HG02571 (cell line): ENCODE measurements around the gene NKD1.
A peak's percentile ranks its signal among the peaks of the same experiment; 100 is the strongest.
"Not testable (repeated sequence)": the region's sequence is repeated elsewhere in the genome, so short reads cannot be mapped to it uniquely, and the experiment has no call there.

Experiments used
- ATAC-seq: cut with Tn5 transposase; IDR thresholded peaks from one replicate; pipeline ENCODE4 v1.9.1; 2021; ENCODE audit warnings: mild to moderate bottlenecking, moderate library complexity; ENCODE audit not compliant: unreplicated experiment

NKD1 gene, protein sequence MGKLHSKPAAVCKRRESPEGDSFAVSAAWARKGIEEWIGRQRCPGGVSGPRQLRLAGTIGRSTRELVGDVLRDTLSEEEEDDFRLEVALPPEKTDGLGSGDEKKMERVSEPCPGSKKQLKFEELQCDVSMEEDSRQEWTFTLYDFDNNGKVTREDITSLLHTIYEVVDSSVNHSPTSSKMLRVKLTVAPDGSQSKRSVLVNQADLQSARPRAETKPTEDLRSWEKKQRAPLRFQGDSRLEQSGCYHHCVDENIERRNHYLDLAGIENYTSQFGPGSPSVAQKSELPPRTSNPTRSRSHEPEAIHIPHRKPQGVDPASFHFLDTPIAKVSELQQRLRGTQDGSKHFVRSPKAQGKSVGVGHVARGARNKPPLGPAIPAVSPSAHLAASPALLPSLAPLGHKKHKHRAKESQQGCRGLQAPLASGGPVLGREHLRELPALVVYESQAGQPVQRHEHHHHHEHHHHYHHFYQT

DNA sequence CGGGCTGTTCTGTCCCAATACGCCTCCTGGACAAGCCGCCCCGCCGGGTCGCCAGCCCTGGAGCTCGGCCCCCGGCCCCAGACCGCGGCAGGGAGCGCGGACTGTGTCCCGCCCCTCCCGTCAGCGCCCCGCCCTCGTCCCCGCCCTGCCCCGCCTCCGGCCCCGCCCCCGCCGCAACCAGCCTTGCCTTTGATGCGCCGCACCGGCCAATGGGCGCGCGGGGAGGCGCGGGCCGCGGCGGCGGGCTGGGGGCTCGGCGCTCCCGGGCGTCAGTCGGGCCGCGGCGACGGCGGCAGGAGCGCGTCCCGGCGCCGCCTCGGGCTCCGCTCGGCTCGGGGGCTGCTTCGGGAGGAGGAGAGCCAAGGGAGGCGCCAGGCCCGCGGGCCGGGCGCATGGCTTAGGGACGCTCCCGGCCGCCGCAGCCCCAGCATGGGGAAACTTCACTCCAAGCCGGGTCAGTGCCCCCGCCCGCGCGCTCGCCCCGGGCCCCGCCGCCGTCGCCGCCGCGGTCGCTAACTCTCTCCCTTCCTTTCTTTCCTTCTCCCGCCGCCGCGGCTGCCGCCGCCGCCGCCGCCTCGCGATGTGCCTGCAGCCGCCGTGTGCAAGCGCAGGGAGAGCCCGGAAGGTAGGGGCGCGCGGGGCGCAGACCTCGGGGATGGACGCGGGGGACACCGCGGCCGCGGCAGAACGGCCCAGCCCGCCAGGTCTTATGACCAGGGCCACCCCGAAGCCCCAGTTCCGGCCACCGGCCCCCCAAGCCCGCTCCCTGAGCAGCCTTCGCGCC, at the start of gene NKD1:
Gene NKD1, plus strand, starts transcription at position 272 of the 784 bp plus-strand sequence. Its CDS starts 158 bp downstream, at position 430.
- ATAC-seq: peak; percentile 80

DNA sequence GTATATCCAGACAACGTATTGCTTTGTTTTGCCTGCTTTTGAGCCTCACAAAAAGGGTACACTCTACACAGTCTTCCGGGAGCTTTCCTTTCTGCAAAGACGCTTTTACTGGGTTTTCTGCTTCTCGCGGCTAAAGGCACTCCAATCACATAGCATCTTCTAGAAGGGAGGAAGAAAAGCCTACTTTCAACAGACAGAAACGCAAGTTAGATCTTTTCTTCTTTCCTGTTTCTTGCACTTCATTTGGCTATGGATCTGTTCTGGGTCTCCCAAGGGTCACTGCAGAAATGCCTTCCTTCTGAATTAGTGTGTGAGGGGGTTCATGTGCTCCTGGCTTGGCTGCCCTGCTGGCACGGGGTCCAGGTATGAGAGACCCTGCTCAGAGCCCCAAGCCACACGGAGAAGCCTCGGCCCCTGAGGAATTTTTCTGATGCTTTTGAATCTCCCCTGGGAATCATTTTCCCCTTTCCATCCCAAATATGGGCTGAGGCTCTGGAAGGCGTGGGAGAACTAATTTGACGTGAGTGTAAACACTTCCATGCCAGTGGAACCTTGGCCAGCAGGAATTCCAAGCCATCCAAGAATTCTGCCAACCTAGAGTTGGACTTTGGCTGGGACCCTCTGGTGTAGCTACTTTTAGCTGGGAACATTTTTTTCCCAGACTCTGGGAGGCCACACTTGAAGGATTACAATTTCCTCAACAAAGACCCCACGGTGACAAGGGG, 49.6 kb upstream of the NKD1 start:
- ATAC-seq: no peak

DNA sequence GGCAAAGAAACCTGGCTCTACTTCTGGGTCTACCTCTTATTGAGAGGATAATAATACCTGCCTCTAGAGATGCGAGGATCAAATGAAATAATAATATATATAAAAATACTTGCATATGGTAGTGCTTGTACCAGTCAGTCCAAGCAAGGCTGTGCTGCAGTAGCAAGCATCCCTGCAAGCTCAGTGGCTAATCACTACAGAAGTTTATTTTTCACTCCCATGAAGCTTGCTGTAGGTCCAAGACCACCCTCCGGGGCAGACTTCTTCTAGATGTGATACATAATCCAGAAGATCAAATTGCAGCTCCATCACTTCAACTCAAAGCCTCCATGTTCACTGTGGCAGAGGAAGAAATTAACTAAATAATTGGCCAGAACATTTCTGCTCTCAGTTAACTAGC, 48.9 kb upstream of the NKD1 start:
- ATAC-seq: no peak

DNA sequence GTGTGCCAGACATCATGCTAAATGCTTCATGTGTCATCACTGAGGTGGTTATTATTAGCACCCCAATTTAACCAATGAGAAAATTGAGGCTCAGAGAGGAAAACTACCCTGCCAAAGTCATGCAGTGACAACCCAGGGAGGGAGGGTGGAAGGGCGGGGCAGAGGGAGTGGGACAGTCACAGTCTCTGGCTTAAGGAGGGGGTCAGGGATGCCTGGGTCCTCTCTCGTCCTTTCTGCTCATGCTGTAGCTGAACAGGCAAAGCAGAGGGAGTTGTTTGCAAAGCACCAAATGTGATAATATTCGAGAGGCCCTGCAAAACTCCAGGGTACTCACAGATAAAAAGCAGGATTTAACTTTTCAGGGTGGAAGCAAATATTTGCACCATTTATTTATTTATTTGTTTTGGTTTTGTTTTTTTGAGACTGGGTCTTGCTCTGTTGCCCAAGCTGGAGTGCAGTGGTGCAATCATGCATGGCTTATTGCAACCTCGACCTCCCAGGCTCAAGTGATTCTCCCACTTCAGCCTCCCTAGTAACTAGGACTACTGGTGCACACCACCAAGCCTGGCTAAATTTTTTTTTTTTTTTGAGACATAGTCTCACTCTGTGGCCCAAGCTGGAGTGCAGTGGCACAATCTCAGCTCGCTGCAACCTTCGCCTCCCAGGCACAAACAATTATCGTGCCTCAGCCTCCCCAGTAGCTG, 47.9 kb upstream of the NKD1 start:
- ATAC-seq: no peak

DNA sequence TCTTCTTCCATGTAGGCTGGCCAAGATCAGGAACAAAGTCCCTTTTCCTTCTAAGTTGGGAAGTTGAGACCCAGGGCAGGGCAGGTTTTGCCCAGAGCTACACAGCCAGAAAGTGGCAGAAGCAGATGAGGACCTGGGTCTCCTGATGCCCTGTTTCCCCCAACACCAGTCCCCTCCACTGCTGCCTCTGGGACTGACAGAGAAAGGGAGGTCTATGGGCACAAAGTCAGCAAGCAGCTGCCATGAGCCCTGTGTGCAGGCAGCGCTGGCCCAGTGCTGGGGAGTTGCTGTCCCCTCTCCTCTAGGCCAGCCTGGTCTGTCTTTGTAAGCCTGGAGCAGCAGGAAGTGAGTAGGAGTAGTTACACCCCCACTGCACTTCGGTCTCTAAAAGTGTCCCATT, 46.9 kb upstream of the NKD1 start:
- ATAC-seq: no peak

DNA sequence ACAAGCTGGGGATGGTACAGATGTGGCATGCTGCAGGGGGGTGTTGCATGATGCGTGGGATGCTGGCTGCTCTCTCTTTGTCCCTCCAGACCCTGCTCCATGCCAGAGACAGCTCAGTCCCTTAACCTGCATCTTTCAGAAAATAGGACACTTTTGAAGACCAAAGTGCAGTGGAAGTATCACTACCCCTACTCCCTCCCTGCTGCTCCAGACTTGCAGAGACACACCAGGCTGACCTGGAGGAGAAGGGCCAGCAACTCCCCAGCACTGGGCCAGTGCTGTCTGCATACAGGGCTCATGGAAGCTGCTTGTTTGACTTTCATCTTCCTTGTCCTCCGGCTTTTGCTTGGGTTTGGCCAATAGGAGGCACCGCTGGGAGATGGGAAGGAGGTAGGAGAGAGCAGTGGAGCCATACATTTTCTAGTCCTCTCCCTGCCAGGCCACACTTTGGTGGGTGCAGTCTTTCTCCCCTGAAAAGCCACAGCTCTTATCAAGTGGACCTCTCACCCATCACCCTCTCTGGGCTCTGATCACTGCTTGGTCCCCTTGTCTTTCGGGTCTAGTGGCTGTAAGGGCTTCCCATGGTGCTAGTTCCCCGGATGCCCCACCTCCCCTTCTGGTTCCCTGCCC, 46.1 kb upstream of the NKD1 start:
- ATAC-seq: no peak

DNA sequence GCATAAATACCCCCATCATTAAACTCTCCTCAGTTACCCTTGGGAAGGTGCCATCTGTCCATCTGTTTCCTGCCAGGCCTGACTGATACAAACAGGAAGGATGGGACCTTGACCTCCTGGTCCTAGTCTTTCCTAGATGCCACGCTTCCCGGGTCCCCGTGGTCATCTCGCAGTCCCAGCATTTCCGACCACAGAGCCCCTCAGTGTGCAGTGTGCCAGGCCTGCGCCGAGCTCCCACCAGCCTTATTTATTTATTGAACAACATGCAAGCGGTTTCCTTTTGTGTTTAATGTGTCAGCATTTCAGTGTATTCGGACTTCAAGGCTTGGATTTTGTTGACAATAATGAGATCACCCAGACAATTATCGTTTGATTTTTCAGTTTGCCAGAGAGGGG, 45.6 kb upstream of the NKD1 start:
- no peak for ATAC-seq

DNA sequence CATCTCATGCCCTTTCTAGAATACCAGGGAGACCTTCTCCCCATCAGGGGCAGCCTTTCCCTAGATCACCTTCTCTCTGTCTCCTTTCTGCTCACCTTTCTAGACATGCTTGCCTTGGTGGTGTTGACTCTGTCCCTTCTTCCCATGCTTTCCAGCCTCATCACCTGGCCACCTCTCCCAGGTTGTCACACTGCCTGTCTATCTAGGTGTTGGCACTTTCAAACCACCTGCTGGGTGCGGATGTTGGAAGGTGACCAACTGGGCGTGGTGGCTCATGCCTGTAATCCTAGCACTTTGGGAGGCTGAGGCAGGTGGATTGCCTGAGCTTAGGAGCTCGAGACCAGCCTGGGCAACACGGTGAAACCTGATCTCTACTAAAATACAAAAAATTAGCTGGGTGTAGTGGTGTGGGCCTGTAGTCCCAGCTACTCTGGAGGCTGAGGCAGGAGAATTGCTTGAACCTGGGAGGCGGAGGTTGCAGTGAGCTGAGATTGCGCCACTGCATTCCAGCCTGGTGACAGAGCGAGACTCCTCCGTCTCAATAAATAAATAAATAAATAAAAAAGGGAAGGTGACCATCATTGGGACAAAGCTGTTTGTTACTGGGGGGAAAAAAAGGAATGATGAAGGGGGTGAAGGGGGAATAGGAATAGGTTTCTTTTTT, 44.2 kb upstream of the NKD1 start:
- not testable (repeated sequence) for ATAC-seq

DNA sequence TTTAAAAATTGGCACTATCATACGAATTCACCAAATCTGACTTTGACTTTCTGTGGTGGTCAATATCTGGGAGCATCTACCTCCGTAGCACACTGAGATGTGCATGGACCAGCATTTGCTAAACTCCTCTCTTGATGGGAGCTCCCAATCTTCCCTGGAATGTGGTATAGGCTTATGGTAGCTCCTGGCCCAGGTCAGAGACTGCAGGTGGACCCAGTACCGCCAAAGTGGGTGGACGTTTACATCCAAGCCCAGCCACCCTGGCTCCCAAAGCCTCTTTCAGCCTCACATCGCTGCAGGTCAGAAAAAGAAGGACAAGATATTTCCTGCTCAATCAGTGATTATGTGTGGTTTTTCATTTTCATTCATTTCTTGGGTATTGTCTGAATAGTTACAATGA, 43.1 kb upstream of the NKD1 start:
- ATAC-seq: no peak

DNA sequence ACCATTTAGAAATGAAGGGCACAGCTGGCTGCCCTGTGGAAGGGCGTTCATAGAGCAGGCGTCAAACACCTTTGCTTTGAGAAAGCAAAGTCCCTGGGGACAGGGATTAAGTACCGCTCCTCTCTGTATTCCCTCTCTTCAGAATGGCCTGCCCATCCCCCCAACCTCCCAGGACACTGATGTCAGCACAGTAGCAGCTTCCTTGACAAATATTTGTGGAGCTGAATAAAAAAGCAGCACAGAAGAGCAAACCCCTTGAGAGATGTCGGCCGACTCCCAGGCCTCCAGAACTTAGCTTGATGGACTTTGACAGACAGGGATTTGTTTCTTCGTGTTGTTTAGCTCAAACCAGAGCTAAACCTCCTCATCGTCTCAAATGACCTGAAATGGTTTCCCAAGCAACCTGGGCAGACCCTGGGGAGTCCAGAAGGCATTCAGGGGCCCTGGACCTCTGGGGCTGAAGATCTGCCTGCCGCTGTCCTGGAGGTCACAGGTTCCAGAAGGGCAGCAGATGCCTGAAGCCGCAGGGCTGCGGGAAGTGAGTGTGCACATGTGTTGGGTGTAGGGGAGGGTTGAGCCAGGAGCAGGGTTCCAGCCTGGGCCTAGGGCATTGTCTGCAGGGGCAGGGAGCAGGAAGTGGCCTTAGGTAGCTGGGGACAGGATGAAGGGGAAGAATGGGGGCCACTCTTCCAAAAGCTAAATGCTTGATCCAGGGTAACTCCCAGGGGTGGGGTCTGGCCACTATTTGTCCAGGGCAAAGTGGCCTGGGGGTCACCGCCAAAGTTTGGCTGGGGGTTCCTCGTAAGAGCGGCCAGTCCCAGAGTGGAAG, 42.3 kb upstream of the NKD1 start:
- ATAC-seq: no peak

DNA sequence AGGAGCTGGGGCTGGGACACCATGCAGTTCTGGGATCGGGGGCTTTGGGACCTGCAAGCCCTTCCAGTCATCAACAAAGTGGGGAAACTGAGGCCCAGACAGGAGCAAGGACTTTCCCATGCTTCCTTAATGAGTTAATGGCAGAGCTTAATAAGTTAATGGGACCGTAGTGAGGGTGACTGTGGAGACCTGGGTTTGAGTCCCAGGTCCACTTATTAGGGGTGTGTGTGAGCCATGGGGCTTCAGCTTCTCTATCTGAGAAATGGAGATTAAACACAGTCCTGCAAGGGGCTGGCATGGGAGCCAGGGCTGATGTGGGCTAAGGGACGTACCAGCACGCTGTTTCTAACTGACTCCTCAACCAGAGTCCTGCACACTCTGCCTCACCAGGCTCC, 41.7 kb upstream of the NKD1 start:
- no peak for ATAC-seq

DNA sequence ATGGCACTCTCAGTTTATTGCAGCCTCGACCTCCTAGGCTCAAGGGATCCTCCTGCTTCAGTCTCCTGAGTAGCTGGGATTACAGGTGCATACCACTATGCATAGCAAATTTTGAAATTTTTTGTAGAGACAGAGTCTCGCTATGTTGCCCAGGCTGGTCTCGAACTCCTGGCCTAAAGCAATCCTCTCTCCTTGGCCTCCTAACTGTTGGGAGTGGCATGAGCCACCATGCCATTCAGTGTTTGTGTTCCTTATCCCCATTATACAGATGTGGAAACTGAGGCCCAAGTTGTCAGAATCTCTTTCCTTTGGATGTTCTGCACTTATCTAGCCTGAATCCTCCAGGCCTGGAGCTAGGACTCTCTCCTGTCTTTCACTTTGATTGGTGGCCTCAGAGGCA, 40.8 kb upstream of the NKD1 start:
- no peak for ATAC-seq

DNA sequence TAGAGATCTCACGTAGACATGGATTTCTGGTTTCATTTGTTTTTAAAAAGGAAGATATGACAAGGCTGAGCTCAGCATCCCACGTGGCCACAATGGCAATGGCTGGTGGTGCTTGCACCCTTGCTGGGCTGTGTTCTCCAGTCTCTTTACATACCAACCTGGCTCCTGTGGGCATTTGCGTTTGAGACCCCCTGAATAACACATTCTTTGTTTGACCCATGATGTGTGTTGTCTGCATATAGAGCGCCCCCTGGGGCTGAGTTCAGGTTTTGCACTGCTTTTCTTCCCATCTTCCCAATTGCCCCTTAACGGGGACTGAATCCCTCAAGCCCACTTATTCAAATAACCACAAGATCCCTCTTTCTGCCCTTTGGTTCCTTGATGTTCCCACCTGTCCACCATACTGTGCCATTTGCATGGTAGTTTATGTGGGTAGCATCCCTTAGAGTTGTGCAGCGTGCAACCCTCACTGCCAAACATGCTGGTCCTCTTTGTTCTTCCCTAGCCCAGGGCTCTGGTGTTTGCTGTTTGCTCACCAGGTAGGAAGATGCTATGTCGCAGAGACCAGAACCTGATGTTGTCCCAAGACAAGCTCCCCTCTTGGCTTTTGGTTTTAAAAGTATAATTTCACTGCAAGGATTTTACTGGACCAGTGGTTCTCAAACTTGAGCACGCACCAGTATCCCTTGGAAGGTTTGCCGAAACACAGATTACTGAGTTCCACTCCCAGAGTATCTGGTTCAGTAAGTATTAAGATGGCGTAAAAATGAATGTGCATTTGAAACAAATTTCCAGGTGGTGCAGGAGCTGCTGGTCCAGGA, 38.5 kb upstream of the NKD1 start:
- no peak for ATAC-seq

DNA sequence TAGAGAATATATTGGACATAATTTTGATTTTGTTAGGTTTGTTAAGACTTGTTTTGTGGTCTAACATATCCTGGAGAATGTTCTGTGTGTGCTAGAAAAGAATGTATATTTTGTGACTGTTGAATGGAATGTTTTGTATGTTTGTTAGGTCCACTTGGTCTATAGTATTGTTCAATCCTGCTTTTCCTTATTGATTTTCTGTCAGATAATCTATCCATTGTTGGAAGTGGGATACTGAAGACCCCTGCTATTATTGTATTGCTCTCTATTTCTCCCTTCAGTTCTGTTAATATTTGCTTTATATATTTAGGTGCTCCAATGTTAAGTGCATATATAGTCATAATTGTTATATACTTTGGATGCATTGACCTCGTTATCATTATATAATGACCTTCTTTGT, 33.0 kb upstream of the NKD1 start:
- no peak for ATAC-seq

DNA sequence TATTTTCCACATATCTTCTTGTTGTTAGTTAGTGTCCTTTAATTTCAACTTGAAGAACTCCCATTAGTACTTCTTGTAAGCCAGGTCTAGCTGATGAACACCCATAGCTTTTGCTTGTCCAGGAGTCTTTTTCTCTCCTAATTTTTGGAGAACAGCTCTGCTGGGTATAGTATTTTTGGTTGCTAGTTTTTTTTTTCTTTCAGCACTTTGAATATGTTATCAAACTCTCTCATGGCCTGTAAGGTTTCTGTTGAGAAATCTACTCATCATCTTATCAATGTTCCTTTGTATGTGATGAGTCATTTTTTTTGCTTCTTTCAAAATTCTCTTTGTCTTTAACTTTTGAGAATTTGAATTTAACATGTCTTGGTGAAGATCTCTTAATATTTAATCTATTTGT, 31.8 kb upstream of the NKD1 start:
- no peak for ATAC-seq

DNA sequence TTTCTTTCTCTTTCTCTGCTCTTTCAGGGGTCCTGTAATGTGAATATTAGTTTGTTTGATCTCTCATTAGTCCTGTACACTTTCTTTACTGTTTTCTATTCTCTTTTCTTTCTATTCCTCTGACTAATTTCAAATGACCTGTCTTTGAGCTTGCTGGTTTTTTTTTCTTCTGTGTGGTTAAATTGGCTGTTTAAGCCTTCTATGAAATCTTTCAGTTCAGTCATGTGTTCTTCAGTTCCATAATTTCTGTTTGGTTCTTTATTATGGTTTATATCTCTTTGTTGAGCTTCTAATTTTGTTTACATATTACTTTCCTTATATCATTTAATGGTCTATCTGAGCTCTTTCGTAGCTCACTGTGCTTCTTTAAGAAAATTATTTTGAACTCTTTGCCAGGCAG, 31.3 kb upstream of the NKD1 start:
- ATAC-seq: no peak

DNA sequence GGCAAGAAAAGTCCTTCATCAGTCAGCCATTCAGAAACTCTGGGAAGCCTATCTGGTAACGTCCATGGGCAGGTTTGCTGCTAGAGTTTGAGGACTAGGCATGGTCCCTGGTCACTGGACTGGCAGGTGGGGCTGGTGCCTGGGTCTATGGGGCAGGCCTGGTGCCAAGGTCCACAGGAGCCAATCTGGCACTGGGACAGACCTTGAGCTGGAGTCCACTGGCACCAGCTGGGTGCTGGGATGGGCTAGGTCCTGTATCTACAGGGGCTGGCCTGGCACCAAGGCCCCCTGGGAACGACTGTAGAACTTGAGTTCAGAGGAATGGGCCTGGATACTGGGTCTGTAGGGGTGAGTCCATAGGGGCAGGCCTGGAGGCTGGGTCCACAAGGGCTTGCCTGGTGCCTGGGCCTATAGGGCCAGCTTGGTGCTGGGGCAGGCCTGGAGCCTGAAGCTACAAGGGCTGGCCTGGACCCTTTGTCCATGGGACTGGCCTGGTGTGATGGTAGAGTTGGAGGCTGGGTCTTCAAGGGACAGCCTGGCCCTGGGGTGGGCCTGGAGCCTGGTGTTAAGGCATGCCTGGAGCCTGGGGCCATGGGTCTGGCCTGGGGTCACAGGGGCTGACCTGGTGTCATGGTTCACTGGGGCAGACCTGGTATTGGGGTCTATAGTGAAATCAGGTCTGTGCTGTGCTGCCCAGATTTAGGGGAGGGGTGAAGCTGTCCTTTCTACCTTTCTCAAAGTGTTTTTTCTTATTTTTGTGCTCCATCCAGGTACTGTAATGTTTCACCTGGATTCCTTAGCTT, 30.5 kb upstream of the NKD1 start:
- ATAC-seq: no peak
